ENCODE results near the gene TMEM115.

The TMEM115 gene

GRCh38 chr3:50378024-50378423 is 18.7 kb upstream of the TMEM115 start:
- DNase-seq (ENCODE audit: low read depth in 1 of 2, low spot score in 1 of 2), result no peak

DNA sequence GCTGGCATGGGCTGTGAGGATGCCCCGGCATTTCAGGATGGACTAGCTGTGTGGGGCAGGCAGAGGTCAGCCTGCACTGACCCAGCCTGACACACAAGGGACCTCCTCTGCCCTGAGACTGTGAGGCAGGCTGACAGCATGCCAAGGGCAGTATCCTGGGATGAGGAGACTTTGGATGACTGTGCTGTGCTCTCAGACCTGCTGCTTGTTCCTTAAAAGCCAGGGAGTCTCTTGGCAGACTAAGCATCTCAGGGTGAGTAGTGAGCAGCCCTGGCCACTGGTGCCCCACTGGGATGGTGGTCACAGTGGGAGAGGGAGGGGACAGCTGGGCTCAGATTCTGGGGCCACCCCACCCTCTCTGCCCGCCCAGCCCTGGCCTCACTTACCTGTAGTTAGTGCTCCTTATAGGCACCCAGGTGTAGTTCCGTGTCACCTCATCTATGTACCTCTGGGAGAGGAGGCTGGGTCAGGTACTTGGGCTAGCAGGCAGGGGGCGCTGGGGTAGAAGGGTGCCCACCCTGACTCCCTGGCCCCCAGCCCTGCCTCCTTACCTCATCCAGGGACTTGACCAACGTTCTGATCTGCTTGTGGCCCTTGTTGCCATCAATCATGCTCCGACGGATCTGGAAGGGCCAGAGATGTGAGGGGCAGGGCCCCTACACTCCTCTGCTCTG is 16.1 kb upstream of the TMEM115 start:
- no peak for DNase-seq (ENCODE audit: low read depth in 1 of 2, low spot score in 1 of 2)

DNA sequence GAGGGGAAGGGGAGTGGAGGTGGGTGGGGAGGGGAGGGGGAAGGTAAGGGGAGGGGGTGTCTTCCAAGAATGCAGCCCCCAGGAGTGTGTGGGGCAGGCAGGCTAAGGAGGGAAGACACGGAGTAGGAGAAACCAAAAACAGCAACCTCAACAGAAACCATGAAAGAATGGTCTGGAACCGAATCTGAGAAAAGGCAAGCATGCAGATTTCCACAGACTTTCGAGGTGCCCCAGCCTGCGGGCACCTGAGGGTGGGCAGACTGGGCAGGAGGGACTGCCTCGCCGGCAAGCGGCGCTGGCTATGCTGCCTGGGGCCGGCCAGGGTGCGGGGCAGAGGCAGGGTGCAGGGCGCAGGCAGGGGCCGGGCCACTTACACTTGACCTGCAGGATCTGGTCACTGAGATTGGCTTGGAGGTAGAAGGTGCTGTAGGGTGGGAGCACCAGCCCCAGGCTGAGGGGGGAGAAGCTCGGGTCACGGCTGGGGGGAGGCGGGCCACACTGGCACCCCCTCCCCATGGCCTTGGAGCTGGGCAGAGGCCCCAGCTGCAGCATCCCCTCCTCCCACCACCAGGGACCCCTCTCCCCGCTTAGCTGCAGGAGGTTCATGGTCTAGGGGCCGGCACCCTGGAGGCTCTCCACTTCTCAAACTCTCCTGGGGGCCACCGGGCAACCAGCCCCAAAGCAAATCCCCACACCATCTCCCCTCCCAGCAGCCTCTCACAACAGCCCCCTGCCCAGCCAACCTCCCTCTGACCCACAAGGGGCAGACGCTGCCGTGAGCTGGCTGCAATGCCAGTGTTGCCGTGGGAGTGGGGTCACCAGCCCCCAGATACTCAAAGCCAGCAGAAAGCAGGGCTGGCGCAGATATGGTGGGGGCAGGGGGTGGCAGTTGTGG is 15.3 kb upstream of the TMEM115 start:
- no peak for DNase-seq (ENCODE audit: low read depth in 1 of 2, low spot score in 1 of 2)

- DNase-seq (ENCODE audit: low read depth in 1 of 2, low spot score in 1 of 2), result no peak
These were observed 14.1 kb upstream of the TMEM115 start for GRCh38 chr3:50373146-50374051.

DNA sequence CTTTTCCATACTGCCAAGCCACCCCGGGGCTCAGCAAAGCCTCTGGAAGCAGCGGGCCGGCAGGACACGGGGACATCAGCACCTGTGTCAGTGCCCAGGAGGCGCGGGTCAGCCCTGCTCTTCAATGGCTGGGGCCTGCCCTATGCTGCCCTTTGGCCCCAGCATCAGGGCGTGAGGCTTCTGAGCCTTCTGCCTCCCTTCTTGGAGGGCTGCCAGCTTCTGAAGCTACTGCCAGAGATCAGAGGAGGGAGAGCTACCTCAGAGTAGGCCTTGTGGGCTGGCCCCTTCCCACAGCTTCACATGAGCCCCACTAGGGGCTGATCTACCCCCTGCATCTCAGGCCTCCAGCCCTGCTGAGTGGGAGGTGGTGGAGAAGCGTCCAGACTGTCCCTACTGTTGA is 13.0 kb upstream of the TMEM115 start:
- DNase-seq (ENCODE audit: low read depth in 1 of 2, low spot score in 1 of 2), result no peak

- DNase-seq (ENCODE audit: low read depth in 1 of 2, low spot score in 1 of 2), result no peak
These were observed 11.9 kb upstream of the TMEM115 start for GRCh38 chr3:50371133-50371685.

DNA sequence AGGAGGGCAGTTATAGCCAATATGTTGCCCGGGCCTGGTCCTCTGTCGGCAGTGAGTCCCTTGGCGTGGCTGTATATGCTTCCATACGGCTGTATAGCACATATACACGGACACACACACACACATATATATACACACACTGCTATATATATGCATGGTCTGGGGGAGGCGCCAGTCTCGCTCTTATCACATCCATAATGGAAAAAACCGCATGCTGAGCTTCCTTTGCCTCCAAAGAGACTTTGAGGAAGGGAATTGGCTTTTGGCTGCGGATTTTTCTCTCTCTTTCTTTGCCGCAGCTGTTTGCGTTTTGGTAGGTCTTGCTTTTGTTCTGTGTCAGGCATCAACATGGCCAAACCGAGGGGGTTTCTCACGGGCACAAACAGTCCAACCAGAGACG is 11.3 kb upstream of the TMEM115 start:
- DNase-seq (ENCODE audit: low read depth in 1 of 2, low spot score in 1 of 2), result no peak

- no peak for DNase-seq (ENCODE audit: low read depth in 1 of 2, low spot score in 1 of 2)
These were observed 9.8 kb upstream of the TMEM115 start for GRCh38 chr3:50369012-50369670.

DNA sequence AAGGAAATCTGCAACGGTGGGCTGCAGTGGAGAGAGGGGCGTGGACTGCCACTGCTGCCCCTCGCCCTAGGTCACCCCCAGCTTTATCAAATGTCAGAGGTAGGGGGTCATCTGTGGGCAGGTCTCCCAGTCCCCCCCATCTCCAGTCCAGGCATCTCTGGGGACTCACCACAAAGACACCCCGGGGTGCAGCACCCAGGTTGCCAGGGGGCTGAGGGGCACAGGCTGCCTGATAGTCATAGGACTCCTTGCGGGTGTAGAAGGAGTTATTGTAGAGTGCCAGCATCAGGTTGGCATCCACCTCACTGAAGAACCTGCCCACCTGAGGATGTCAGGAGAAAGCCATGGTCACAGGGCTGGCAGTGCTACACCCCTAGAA is 6.5 kb upstream of the TMEM115 start:
- DNase-seq (ENCODE audit: low read depth in 1 of 2, low spot score in 1 of 2), result no peak

DNA sequence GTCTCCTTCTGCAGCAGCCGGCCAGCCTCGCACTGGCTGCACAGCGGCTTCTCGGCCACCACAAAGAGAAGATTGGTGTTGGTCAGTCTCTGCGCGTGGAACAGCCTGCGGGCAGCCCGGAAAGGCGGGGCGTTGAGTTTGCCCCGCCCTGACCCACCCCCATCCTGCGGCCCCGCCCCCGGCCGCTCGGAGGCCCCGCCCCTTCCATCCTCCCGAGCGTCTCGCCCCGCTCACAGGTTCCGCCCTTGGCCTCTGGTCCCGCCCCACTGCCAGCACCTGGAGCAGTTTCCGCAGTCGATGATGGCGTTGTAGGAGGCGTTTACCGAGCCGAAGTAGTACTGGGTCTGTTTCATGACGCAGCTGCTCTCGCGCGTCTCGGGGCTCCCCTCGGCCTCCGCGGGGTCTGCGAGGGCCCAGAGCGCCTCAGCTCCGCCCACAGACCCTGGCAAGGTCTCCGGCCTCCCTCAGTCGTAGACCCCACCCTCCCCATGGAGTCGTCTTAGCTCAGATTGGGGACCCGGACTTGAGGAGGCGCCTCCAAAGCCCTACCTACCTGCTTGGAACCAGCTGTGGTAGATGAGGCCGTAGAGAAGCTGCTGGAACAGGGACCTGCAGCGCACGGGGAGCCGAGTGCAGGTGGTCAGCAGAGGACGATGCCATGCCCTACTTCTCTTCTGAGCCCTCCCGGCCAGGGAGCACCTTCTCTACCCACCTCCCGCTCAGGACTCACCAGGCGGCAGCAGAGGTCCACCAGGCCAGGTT is 5.9 kb upstream of the TMEM115 start:
- DNase-seq (ENCODE audit: low read depth in 1 of 2, low spot score in 1 of 2), result peak; percentile 90 to 92

DNA sequence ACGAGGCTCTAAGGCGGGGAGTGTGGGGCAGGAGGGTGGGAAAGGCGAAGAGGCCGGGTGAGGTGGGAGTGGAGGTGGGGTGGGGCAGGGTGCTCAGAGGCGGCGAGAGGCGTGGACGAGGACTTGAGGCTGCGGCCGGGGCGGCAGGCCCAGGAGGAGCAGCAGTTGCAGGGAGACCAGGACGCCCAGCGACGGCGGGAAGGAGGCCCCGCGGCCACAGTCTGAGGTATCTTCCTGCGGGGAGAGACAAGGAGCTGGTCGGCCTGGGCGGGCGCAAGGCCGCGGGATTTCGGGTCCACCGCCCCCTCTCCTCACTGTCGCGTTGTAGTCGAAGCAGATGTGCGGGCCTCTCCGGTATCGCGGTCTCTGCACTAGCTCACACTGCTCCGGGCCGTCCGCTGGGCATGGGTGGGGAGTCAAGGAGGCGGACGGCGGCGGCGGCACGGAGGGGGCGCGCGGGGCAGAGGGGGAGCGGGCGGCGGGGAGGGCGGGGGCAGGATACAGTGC is 5.3 kb upstream of the TMEM115 start:
- no peak for DNase-seq (ENCODE audit: low read depth in 1 of 2, low spot score in 1 of 2)

DNA sequence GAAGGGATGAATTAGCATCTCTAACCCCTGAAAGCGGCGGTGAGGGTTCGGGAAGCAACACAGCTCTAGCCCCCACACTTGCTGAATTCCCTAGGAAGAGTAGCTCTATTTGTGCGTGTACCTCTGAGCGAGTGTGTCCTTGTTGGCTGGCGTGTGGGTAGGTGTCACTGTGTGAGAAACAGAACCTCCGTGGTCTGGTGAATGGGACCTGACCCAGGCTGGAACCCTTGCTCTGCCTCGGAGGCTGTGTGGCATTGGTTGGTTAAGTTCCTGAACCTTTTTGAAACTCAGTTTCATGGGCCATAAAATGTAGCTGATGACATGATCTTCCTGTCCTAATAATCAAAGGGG is 414 bp upstream of the TMEM115 start:
- no peak for DNase-seq (ENCODE audit: low read depth in 1 of 2, low spot score in 1 of 2)

GRCh38 chr3:50358355-50358910 is 888 bp downstream of the TMEM115 start:
- no peak for DNase-seq (ENCODE audit: low read depth in 1 of 2, low spot score in 1 of 2)

DNA sequence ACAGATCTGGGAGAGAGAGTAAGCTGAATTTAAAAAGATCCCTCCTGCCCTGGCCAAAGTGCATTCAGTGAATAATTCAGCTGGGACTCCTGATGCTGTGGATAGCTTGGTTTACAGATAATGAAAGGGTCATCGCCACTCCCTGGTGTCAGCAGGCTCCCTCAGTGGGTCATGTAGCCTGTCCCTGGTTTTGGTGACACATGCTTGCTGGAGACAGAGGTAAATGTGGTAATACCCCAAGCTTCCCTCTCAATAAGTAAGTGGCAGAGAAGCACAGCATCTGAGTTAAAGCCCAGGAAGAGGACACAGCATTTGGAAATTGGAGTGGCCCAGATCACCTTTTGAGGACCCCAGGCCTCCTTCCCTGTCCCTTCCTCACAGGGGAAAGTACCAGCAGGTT is 1.8 kb downstream of the TMEM115 start:
- no peak for DNase-seq (ENCODE audit: low read depth in 1 of 2, low spot score in 1 of 2)

- DNase-seq (ENCODE audit: low read depth in 1 of 2, low spot score in 1 of 2), result no peak
These were observed 2.8 kb downstream of the TMEM115 start for GRCh38 chr3:50356553-50356952.

- DNase-seq (ENCODE audit: low read depth in 1 of 2, low spot score in 1 of 2), result no peak
These were observed 3.3 kb downstream of the TMEM115 start for GRCh38 chr3:50355829-50356552.

DNA sequence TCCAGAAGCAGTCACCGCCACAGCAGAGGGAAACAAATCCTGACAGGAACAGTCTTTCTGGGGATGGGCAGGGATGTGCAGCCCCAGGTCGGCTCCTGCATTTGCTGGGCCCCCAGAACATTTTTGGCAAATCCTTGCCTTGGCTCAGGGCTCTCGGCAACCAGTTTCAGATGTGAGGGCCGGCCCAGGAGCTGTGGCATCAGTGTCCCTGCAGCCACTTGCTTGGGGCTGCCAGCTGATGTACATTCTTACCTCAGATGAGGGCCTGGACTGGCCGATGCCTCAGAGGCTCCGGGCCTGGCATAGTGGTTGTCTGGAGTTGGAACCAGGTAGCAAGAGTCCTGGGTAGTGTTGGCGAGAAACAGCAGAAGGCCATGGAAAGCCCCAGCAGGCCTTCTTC is 4.5 kb downstream of the TMEM115 start:
- no peak for DNase-seq (ENCODE audit: low read depth in 1 of 2, low spot score in 1 of 2)

- DNase-seq (ENCODE audit: low read depth in 1 of 2, low spot score in 1 of 2), result no peak
These were observed 5.0 kb downstream of the TMEM115 start for GRCh38 chr3:50354186-50354764.

All from activated T-helper 1 cell treated with anti-CD3 and anti-CD28 coated beads, Interleukin-2, amount 50 U/mL, for 16 hours (primary cell).